Retinal pigment epithelial cell (primary cell): Measurements from ENCODE around the gene ACBD6.

Experiments
- DNase-seq: peaks from one replicate; pipeline ENCODE4 v3.0.0-alpha.2; 2010; ENCODE audit warnings: low read depth
- H3K4me3 ChIP-seq: 2 replicates; pipeline ENCODE4 v1.5.1; 2011; ENCODE audit warnings: mild to moderate bottlenecking, low read length, control low read depth, moderate library complexity
- TF ChIP-seq, protein P1 (sequence below): conservative IDR thresholded peaks from 2 replicates; pipeline ENCODE4 v1.5.1; 2011; ENCODE audit warnings: low read depth, low read length, control low read depth, inconsistent platforms

Gene ACBD6

DNA sequence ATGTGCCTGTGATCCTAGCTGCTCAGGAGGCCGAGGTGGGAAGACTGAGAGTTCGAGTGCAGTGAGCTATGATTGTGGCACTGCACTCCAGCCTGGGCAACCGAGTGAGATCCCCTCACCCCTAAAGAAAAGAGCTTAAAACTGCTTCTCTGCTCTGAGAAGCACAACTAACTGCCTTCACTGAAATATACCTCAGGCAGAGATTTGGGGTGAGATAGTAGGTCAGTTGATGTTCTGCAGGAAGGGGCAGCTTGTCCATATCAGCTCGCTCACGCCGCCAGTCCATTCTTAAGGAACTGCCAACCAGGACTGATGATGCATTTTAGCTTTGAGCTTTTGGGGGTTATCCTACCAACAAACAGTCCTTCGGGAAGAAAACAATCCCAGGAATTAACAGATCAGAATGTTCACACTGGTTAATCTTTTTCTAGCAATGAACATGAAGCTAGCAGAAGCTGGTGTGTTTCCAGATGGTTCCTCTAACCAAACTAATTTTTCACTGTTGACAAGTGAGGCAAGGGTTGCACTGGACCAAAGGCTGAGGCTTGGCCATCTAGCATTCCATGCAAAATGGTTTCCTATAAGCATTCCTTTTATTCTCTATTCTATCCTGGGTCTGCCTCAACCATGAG, 240.7 kb downstream of the ACBD6 start:
- no peak for DNase-seq
- H3K4me3 ChIP-seq, result no peak overlapping the region
- TF ChIP-seq, protein P1, sequence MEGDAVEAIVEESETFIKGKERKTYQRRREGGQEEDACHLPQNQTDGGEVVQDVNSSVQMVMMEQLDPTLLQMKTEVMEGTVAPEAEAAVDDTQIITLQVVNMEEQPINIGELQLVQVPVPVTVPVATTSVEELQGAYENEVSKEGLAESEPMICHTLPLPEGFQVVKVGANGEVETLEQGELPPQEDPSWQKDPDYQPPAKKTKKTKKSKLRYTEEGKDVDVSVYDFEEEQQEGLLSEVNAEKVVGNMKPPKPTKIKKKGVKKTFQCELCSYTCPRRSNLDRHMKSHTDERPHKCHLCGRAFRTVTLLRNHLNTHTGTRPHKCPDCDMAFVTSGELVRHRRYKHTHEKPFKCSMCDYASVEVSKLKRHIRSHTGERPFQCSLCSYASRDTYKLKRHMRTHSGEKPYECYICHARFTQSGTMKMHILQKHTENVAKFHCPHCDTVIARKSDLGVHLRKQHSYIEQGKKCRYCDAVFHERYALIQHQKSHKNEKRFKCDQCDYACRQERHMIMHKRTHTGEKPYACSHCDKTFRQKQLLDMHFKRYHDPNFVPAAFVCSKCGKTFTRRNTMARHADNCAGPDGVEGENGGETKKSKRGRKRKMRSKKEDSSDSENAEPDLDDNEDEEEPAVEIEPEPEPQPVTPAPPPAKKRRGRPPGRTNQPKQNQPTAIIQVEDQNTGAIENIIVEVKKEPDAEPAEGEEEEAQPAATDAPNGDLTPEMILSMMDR, result no peak

DNA sequence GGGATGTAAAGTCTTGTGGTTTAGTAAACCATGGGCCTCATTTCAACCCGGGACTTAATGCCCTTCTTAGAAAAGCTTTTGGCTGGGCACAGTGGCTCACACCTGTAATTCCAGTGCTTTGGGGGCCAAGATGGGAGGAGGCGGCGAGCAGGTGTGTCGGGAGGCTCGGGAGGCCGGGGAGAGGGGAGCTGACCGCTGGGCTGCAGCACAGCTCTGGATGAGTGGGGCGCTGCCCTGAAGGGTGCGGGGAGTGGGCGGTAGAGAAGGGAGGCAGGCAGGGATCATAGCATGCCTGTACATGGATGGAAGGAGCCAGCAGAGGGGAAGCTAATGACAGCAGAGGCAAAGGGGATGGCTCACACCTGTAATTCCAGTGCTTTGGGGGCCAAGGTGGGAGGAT, 241.3 kb downstream of the ACBD6 start:
- DNase-seq, result no peak

DNA sequence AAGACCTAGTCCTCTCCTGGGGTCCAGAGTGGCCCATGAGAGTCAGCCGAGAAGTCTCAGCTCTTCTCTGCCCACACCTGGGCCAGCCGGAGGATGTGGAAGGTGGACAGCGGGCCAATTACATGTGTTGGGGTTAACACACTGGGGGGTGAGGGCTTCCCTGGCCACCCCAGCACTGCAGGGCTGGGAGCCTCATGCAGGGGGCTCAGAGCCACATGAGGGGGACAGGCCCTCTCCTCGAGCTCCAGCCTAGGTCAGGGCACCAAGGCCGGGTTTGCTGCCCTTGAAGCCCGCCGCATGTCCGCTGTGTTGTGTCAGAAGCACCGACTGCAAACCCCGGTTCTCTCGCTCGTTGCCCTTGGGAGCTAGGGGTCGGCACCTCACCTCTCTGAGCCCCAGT, 241.8 kb downstream of the ACBD6 start:
- no peak overlapping the region for H3K4me3 ChIP-seq
- no peak for DNase-seq
- TF ChIP-seq, protein P1, result no peak

More for the DNA sequence above, 241.3 kb downstream of the ACBD6 start:
- TF ChIP-seq, protein P1, result no peak
- H3K4me3 ChIP-seq, result no peak overlapping the region

DNA sequence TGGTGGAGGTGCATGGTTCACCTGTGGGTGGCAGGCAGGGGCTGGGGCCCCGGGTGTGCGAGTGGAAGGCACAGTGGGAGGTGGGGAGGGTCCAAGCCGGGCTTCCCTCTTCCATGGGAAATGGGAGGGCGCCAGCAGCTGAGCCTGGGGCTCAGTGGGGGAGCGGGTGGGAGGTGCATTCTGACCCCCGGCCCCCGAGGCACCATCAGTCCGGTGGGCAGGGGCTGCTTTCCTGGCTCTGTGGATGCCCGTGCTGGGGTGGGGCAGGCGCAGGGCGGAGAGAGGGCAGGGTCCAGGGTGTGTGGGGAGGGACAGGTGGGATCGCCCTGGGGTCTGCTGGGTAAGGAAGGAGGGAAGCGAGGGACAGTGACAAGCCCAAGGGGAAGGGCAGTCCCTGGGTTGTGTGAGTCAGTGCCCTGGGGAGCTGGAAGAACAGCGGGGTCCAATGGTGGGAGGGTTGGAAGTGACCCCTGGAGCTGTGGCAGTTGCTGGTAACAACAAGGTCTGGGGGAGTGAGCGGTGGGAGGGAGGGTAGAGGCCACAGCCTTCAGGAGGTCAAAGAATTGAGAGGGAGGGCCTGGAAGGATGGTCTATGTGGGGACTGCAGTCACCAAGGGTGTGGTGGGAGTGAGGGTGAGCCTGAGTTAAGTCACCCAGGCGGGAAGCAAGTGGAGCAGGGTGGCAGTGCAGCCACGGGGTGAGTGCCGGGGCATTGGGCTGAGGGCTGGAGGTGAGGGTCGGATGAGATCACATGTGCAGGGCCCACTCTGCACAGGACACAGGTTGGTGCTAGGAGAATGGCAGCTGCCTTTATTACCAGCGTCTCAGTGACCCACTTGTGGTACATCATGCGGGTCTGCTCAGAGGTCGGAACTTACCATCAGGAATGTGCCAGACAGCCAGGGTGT, 242.7 kb downstream of the ACBD6 start:
- H3K4me3 ChIP-seq, result no peak overlapping the region
- TF ChIP-seq, protein P1, result no peak

DNA sequence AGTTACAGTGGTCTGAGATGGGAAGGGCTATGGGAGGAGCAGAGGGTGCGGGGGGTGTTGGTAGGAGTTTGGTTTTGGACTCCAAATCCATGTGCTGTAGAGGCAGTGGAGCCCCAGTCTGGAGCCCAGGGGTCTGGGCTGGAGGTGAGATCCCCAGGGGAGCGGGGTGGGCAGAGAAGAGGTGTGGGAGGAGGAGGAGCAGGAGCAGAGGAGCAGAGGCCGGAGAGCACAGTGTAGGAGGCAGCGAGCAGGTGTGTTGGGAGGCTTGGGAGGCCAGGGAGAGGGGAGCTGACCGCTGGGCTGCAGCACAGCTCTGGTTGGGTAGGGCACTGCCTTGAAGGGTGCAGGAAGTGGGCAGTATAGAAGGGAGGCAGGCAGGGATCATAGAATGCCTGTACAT, 243.4 kb downstream of the ACBD6 start:
- TF ChIP-seq, protein P1, result no peak
- no peak overlapping the region for H3K4me3 ChIP-seq
- no peak for DNase-seq

More for the DNA sequence above, 242.7 kb downstream of the ACBD6 start:
- no peak for DNase-seq

DNA sequence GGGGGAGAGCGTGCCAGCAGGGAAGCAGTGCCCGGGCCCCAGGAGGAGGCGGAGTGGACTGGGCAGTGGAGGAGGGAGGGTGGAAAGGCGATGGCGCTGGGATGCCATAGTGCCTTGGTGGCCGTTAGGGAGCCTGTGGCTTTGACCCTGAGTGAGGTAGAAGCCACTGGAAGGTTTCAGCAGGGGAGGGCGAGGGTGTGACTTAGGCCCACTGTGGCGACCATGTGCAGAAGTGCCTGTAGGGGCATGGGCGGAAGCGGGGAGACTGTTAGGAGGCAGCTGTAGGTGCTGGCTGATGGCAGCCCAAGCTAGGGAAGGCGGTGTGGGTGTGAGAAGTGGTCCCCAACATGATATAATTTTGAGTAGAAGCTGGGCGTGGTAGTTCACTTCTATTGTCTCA, 244.1 kb downstream of the ACBD6 start:
- no peak for DNase-seq
- no peak overlapping the region for H3K4me3 ChIP-seq
- TF ChIP-seq, protein P1, result no peak
